HG03469 (cell line): ENCODE data around the gene TAS2R41.
"Not testable (repeated sequence)": the region's sequence is repeated elsewhere in the genome, so short reads cannot be mapped to it uniquely, and the experiment has no call there.

Experiments
- ATAC-seq: cut with Tn5 transposase; IDR thresholded peaks from one replicate; pipeline ENCODE4 v1.9.1; 2021; ENCODE audit warnings: mild to moderate bottlenecking, moderate library complexity, moderate number of reproducible peaks; ENCODE audit not compliant: unreplicated experiment

The TAS2R41 gene

GRCh38 chr7:143455942-143456341, 21.7 kb upstream of the TAS2R41 start:
- ATAC-seq: no peak

- ATAC-seq: no peak
Measured at GRCh38 chr7:143456992-143457793, 20.5 kb upstream of the TAS2R41 start.

GRCh38 chr7:143458263-143458662, 19.4 kb upstream of the TAS2R41 start:
- ATAC-seq: no peak

- ATAC-seq: no peak
Measured at GRCh38 chr7:143458681-143459080, 19.0 kb upstream of the TAS2R41 start.

GRCh38 chr7:143459359-143459758, 18.3 kb upstream of the TAS2R41 start:
- no peak for ATAC-seq

- no peak for ATAC-seq
Measured at GRCh38 chr7:143460271-143460979, 17.2 kb upstream of the TAS2R41 start.

- ATAC-seq: no peak
Measured at GRCh38 chr7:143462045-143462444, 15.6 kb upstream of the TAS2R41 start.

- no peak for ATAC-seq
Measured at GRCh38 chr7:143463556-143463955, 14.1 kb upstream of the TAS2R41 start.

GRCh38 chr7:143463957-143464356, 13.7 kb upstream of the TAS2R41 start:
- no peak for ATAC-seq

GRCh38 chr7:143467724-143468123, 9.9 kb upstream of the TAS2R41 start:
- ATAC-seq: no peak

GRCh38 chr7:143472071-143472689, 5.5 kb upstream of the TAS2R41 start:
- ATAC-seq: not testable (repeated sequence)

GRCh38 chr7:143479055-143479766, 1.5 kb downstream of the TAS2R41 start:
- ATAC-seq: no peak

GRCh38 chr7:143480501-143480900, 2.8 kb downstream of the TAS2R41 start:
- ATAC-seq: no peak

- no peak for ATAC-seq
Measured at GRCh38 chr7:143484119-143484518, 6.4 kb downstream of the TAS2R41 start.

- ATAC-seq: no peak
Measured at GRCh38 chr7:143485094-143485493, 7.4 kb downstream of the TAS2R41 start.

- ATAC-seq: no peak
Measured at GRCh38 chr7:143485500-143485899, 7.8 kb downstream of the TAS2R41 start.

GRCh38 chr7:143486266-143486665, 8.6 kb downstream of the TAS2R41 start:
- not testable (repeated sequence) for ATAC-seq

GRCh38 chr7:143487061-143487460, 9.4 kb downstream of the TAS2R41 start:
- ATAC-seq: no peak

GRCh38 chr7:143487566-143487965, 9.9 kb downstream of the TAS2R41 start:
- ATAC-seq: no peak

- ATAC-seq: no peak
Measured at GRCh38 chr7:143490717-143491306, 13.1 kb downstream of the TAS2R41 start.

- ATAC-seq: no peak
Measured at GRCh38 chr7:143492043-143492471, 14.4 kb downstream of the TAS2R41 start.
